IPS-18a (cell line): ENCODE results near the gene GLI3.

Experiments used
- H3K27ac ChIP-seq: one replicate; pipeline ENCODE4 v1.5.1; 2013; ENCODE audit warnings: low read length
- H3K27me3 ChIP-seq: one replicate; pipeline ENCODE4 v1.6.1; 2013; ENCODE audit warnings: mild to moderate bottlenecking, low read length; ENCODE audit not compliant: control insufficient read depth, insufficient read depth
- H3K36me3 ChIP-seq: one replicate; pipeline ENCODE4 v1.6.1; 2013; ENCODE audit warnings: low read depth, low read length; ENCODE audit not compliant: control insufficient read depth
- H3K4me1 ChIP-seq: one replicate; pipeline ENCODE4 v1.6.1; 2013; ENCODE audit warnings: low read depth, low read length; ENCODE audit not compliant: control insufficient read depth
- H3K4me3 ChIP-seq: one replicate; pipeline ENCODE4 v1.5.1; 2013; ENCODE audit warnings: low read length
- H3K9ac ChIP-seq: one replicate; pipeline ENCODE4 v1.6.1; 2013; ENCODE audit warnings: mild to moderate bottlenecking, low read length, moderate library complexity
- H3K9me3 ChIP-seq: one replicate; pipeline ENCODE4 v1.6.1; 2013; ENCODE audit warnings: low read depth, low read length; ENCODE audit not compliant: control insufficient read depth

Gene GLI3

DNA sequence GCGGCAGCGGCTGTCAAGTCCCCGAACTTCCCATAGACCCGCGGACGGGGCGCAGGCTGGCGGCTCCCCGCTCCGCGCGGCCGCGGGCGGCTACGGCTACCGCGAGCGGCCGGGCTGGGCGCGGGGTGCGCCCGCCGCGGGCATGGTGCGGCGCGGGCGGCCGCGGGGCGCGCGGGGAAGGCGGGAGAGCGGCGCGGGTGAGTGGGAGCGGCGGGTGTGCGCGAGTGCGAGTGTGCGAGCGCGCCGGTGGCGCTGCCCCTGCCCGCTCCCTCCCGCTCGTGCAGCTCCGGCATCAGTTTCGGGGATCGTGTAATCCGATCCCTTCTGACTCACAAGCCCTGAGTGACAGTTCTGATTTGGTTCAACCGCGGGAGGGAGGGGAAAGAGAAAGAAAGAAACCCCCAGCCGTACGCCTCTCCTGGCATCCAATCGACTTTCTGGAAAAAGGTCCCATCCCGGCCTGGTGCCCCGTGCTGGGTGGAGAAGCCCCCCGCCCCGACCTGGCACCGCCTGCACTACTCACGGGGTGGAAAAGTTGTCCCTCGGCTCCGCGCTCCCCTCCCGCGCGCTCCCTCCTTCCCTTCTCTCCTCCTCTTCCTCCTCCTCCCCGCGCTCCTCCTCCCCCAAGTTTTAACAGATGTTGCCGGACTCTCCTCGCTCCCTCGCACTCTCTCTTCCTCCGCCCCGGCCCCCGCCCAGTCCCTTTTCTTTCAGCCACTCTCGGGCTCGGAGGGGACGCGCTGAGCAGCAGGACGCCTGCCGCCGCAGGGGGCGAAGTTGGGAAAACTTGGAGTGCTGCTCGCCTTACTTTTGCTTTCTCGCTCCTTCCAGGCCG lies at the start of gene GLI3:
Gene GLI3, minus strand, starts transcription at position 234 of the 835 bp plus-strand sequence. CDS start 13,956 bp downstream, outside the sequence.
- peak within 1 kb of the TSS; percentile 95 for H3K4me3 ChIP-seq
- peaks cover 49% of the 10 kb centered on the region for H3K27me3 ChIP-seq
- H3K36me3 ChIP-seq, result no peaks in the 10 kb centered on the region
- no peaks in the 10 kb centered on the region for H3K9me3 ChIP-seq
- peak within 1 kb of the TSS; percentile 63 for H3K9ac ChIP-seq
- H3K27ac ChIP-seq, result peak within 1 kb of the TSS; percentile 53
- peaks cover 46% of the 10 kb centered on the region for H3K4me1 ChIP-seq

- Histone ChIP-seq H3K4me3 (no peak overlapping the region), H3K9ac (no peak overlapping the region), H3K27me3 (no peaks in the 10 kb centered on the region), H3K36me3 (no peaks in the 10 kb centered on the region), H3K4me1 (no peaks in the 10 kb centered on the region), H3K27ac (no peak overlapping the region), H3K9me3 (no peaks in the 10 kb centered on the region)
Observed at GRCh38 chr7:42285383-42285824, 48.4 kb upstream of the GLI3 start.

DNA sequence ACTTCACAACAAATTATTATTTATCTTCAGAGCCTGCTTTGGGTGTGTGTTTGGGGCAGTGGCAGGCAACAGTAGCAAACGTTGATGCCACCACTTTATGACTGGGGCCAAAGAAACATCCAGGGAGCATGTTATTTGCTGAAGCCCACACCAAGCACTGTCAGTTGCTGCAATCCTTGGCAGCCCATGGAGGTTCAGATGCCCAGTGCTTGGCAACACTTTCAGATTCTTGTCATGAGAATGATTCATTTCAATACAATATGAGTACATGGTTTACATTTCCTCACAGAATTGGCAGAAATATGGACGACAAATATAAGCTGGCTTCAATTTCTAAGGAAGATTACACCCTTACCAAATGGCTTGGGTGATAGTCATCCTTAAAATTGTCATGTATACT lies 46.5 kb upstream of the GLI3 start:
- H3K27me3 ChIP-seq, result no peaks in the 10 kb centered on the region
- no peak overlapping the region for H3K4me3 ChIP-seq
- H3K9me3 ChIP-seq, result no peaks in the 10 kb centered on the region
- H3K9ac ChIP-seq, result no peak overlapping the region
- H3K4me1 ChIP-seq, result no peaks in the 10 kb centered on the region
- no peaks in the 10 kb centered on the region for H3K36me3 ChIP-seq
- no peak overlapping the region for H3K27ac ChIP-seq

- Histone ChIP-seq H3K9ac (no peak overlapping the region), H3K27ac (no peak overlapping the region)
Observed at GRCh38 chr7:42278344-42278743, 41.3 kb upstream of the GLI3 start.

GRCh38 chr7:42274053-42274452 lies 37.0 kb upstream of the GLI3 start:
- H3K27ac ChIP-seq, result no peak overlapping the region
- no peak overlapping the region for H3K9ac ChIP-seq
- no peak overlapping the region for H3K4me3 ChIP-seq
- H3K36me3 ChIP-seq, result no peaks in the 10 kb centered on the region
- H3K4me1 ChIP-seq, result no peaks in the 10 kb centered on the region
- H3K27me3 ChIP-seq, result no peaks in the 10 kb centered on the region
- no peaks in the 10 kb centered on the region for H3K9me3 ChIP-seq

More at GRCh38 chr7:42278344-42278743, 41.3 kb upstream of the GLI3 start:
- Histone ChIP-seq H3K4me3 (no peak overlapping the region), H3K36me3 (no peaks in the 10 kb centered on the region), H3K4me1 (no peaks in the 10 kb centered on the region), H3K9me3 (no peaks in the 10 kb centered on the region), H3K27me3 (no peaks in the 10 kb centered on the region)

GRCh38 chr7:42272793-42273665 lies 36.0 kb upstream of the GLI3 start:
- no peak overlapping the region for H3K4me3 ChIP-seq
- H3K9me3 ChIP-seq, result no peaks in the 10 kb centered on the region
- no peaks in the 10 kb centered on the region for H3K4me1 ChIP-seq
- H3K27ac ChIP-seq, result no peak overlapping the region
- no peak overlapping the region for H3K9ac ChIP-seq
- H3K27me3 ChIP-seq, result no peaks in the 10 kb centered on the region
- no peaks in the 10 kb centered on the region for H3K36me3 ChIP-seq

GRCh38 chr7:42269161-42269560 lies 32.2 kb upstream of the GLI3 start:
- Histone ChIP-seq H3K27ac (no peak overlapping the region), H3K36me3 (no peaks in the 10 kb centered on the region), H3K4me1 (peaks cover 4% of the 10 kb centered on the region), H3K9me3 (no peaks in the 10 kb centered on the region), H3K9ac (no peak overlapping the region), H3K4me3 (no peak overlapping the region), H3K27me3 (no peaks in the 10 kb centered on the region)

GRCh38 chr7:42264702-42265101 lies 27.7 kb upstream of the GLI3 start:
- Histone ChIP-seq H3K27ac (no peak overlapping the region), H3K36me3 (no peaks in the 10 kb centered on the region), H3K9ac (no peak overlapping the region), H3K4me3 (no peak overlapping the region), H3K27me3 (no peaks in the 10 kb centered on the region), H3K9me3 (no peaks in the 10 kb centered on the region), H3K4me1 (peaks cover 17% of the 10 kb centered on the region)

DNA sequence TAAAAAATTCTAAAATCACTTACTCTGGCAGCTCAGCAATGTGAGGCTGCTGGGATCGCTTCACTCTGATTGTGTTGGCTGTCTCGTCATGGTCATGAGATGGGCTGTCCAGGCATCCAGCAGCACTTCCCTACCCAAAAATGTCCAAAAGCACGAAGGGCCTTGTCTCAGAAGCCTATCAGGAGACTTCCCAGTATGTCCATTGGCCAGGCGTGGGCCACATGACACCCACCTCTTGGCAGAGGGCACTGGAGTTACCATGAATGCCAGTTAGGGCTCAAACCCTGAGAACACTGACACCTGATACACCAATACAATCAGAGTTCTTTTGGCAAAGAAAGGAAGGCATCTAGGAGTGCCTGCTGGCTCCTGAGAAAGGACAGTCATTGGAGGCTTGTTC lies 27.0 kb upstream of the GLI3 start:
- H3K4me1 ChIP-seq, result peaks cover 17% of the 10 kb centered on the region
- H3K27me3 ChIP-seq, result no peaks in the 10 kb centered on the region
- no peak overlapping the region for H3K9ac ChIP-seq
- no peaks in the 10 kb centered on the region for H3K36me3 ChIP-seq
- H3K27ac ChIP-seq, result no peak overlapping the region
- H3K9me3 ChIP-seq, result no peaks in the 10 kb centered on the region
- no peak overlapping the region for H3K4me3 ChIP-seq

- Histone ChIP-seq H3K4me3 (no peak overlapping the region), H3K27me3 (no peaks in the 10 kb centered on the region), H3K9ac (no peak overlapping the region), H3K36me3 (no peaks in the 10 kb centered on the region), H3K27ac (no peak overlapping the region), H3K4me1 (peaks cover 17% of the 10 kb centered on the region), H3K9me3 (no peaks in the 10 kb centered on the region)
Observed at GRCh38 chr7:42262964-42263363, 26.0 kb upstream of the GLI3 start.

DNA sequence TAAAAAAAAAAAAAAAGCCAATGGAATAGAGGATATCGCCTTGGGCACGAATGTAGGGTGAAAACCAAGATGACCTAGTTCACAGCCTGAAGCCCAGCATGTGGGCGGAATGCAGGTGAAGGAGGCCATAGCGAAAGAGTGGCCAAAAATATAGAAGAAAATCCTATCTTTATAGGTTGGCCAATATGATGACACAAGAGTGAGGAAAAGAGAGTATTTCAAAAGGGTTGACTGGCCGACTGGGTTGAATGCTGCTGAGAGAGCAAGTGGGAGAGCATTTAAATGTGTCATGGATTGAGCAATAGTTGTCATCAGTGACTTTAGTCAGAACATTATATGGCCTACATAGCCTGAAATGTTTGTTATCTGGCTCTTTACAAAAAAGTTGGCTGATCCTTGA lies 17.2 kb upstream of the GLI3 start:
- no peaks in the 10 kb centered on the region for H3K27me3 ChIP-seq
- H3K4me3 ChIP-seq, result no peak overlapping the region
- no peaks in the 10 kb centered on the region for H3K36me3 ChIP-seq
- no peaks in the 10 kb centered on the region for H3K9me3 ChIP-seq
- no peak overlapping the region for H3K9ac ChIP-seq
- no peaks in the 10 kb centered on the region for H3K4me1 ChIP-seq
- no peak overlapping the region for H3K27ac ChIP-seq
